NCI-H2196 treated with DMSO at 0.1 percent for 48 hours (cell line): Measurements from ENCODE around the gene STX18.

Experiments used
- DNase-seq: peaks from one replicate; lab custom pipeline; 2025; ENCODE audit not compliant: unreplicated experiment; lab: John Stamatoyannopoulos, UW

STX18 gene

GRCh38 chr4:4440333-4441061 lies 101.4 kb downstream of the STX18 start:
- DNase-seq: no peak

- DNase-seq: no peak
Measured at GRCh38 chr4:4439782-4440181, 102.1 kb downstream of the STX18 start.

GRCh38 chr4:4438891-4439290 lies 103.0 kb downstream of the STX18 start:
- no peak for DNase-seq

- DNase-seq: no peak
Measured at GRCh38 chr4:4437798-4438470, 103.9 kb downstream of the STX18 start.

- DNase-seq: no peak
Measured at GRCh38 chr4:4436244-4436823, 105.5 kb downstream of the STX18 start.

- DNase-seq: no peak
Measured at GRCh38 chr4:4433941-4434340, 107.9 kb downstream of the STX18 start.

- no peak for DNase-seq
Measured at GRCh38 chr4:4432341-4433125, 109.3 kb downstream of the STX18 start.

GRCh38 chr4:4430492-4431195 lies 111.2 kb downstream of the STX18 start:
- peak; percentile 9 for DNase-seq

GRCh38 chr4:4428966-4429875 lies 112.6 kb downstream of the STX18 start:
- no peak for DNase-seq

- DNase-seq: no peak
Measured at GRCh38 chr4:4427886-4428285, 114.0 kb downstream of the STX18 start.

GRCh38 chr4:4427121-4427870 lies 114.6 kb downstream of the STX18 start:
- no peak for DNase-seq

GRCh38 chr4:4426511-4427120 lies 115.2 kb downstream of the STX18 start:
- no peak for DNase-seq

GRCh38 chr4:4425696-4426095 lies 116.2 kb downstream of the STX18 start:
- DNase-seq: no peak

GRCh38 chr4:4425119-4425690 lies 116.6 kb downstream of the STX18 start:
- DNase-seq: no peak

- no peak for DNase-seq
Measured at GRCh38 chr4:4424499-4425115, 117.2 kb downstream of the STX18 start.

GRCh38 chr4:4423706-4424498 lies 117.9 kb downstream of the STX18 start:
- DNase-seq: no peak

GRCh38 chr4:4422856-4423499 lies 118.9 kb downstream of the STX18 start:
- no peak for DNase-seq
